OCI-LY1 (cell line): ENCODE data around the gene GABRB3.

Experiments
- H2AFZ ChIP-seq: fragments of 200-600 bp; sonication (generic), shearing (Covaris generic); 2 replicates; pipeline ENCODE4 v1.6.0; 2014; ENCODE audit warnings: antibody characterized with exemption, mild to moderate bottlenecking, low read length
- H3F3A ChIP-seq: fragments of 200-600 bp; sonication (generic), shearing (Covaris generic); 2 replicates; pipeline ENCODE4 v1.6.0; 2014; ENCODE audit warnings: mild to moderate bottlenecking, antibody characterized with exemption, low read length, moderate library complexity; ENCODE audit not compliant: insufficient read depth
- H3K27ac ChIP-seq: fragments of 200-600 bp; sonication (generic); 2 replicates; pipeline ENCODE4 v1.5.1; 2014; ENCODE audit warnings: low read length, mixed run types, mild to moderate bottlenecking, low read depth; ENCODE audit not compliant: poor library complexity, severe bottlenecking
- H3K27me3 ChIP-seq: fragments of 200-600 bp; sonication (generic); 2 replicates; pipeline ENCODE4 v1.6.0; 2014; ENCODE audit warnings: antibody characterized with exemption, mild to moderate bottlenecking, low read length, moderate library complexity; ENCODE audit not compliant: insufficient read depth
- H3K36me3 ChIP-seq: fragments of 200-600 bp; sonication (generic); 2 replicates; pipeline ENCODE4 v1.6.1; 2014; ENCODE audit warnings: mild to moderate bottlenecking, antibody characterized with exemption, low read length, moderate library complexity, mixed read lengths; ENCODE audit not compliant: insufficient read depth
- H3K4me1 ChIP-seq: fragments of 200-600 bp; sonication (generic); 2 replicates; pipeline ENCODE4 v1.5.1; 2014; ENCODE audit warnings: mild to moderate bottlenecking, low read length, moderate library complexity; ENCODE audit not compliant: insufficient read depth, severe bottlenecking
- H3K4me2 ChIP-seq: fragments of 200-600 bp; sonication (generic), shearing (Covaris generic); 2 replicates; pipeline ENCODE4 v1.6.1; 2014; ENCODE audit warnings: low read length
- H3K4me3 ChIP-seq: fragments of 200-600 bp; sonication (generic); 2 replicates; pipeline ENCODE4 v1.5.1; 2014; ENCODE audit warnings: low read length, low read depth, mild to moderate bottlenecking, mixed read lengths; ENCODE audit not compliant: poor library complexity, severe bottlenecking
- H3K79me2 ChIP-seq: fragments of 200-600 bp; shearing (Covaris generic); 2 replicates; pipeline ENCODE4 v1.6.1; 2016; ENCODE audit warnings: mixed run types, low read length, mixed read lengths; ENCODE audit not compliant: insufficient read depth
- H3K9ac ChIP-seq: fragments of 200-600 bp; sonication (generic), shearing (Covaris generic); 2 replicates; pipeline ENCODE4 v1.6.1; 2014; ENCODE audit warnings: mild to moderate bottlenecking, low read length, mixed read lengths
- H3K9me2 ChIP-seq: fragments of 200-600 bp; sonication (generic), shearing (Covaris generic); 2 replicates; pipeline ENCODE4 v1.6.1; 2014; ENCODE audit warnings: low read depth, mild to moderate bottlenecking, low read length, mixed read lengths
- H3K9me3 ChIP-seq: fragments of 200-600 bp; shearing (Covaris generic); 2 replicates; pipeline ENCODE4 v1.6.1; 2014; ENCODE audit warnings: low read length, mixed read lengths
- H4K20me1 ChIP-seq: fragments of 200-600 bp; sonication (generic), shearing (Covaris generic); 2 replicates; pipeline ENCODE4 v1.6.0; 2016; ENCODE audit warnings: mild to moderate bottlenecking, low read length; ENCODE audit not compliant: insufficient read depth
- EZH2 ChIP-seq: fragments of 200-600 bp; sonication (generic), shearing (Covaris generic); IDR thresholded peaks from 2 replicates; pipeline ENCODE4 v1.8.0; 2017; ENCODE audit warnings: borderline replicate concordance, mixed run types, mild to moderate bottlenecking, antibody characterized with exemption, low read length, moderate library complexity, mixed read lengths
- TF ChIP-seq, protein P1 (sequence below): fragments of 200-600 bp; sonication (generic), shearing (Covaris generic); IDR thresholded peaks from 2 replicates; pipeline ENCODE4 v1.5.1; 2017; ENCODE audit warnings: mild to moderate bottlenecking, antibody characterized with exemption, low read length, moderate library complexity, mixed read lengths

GABRB3 gene

DNA sequence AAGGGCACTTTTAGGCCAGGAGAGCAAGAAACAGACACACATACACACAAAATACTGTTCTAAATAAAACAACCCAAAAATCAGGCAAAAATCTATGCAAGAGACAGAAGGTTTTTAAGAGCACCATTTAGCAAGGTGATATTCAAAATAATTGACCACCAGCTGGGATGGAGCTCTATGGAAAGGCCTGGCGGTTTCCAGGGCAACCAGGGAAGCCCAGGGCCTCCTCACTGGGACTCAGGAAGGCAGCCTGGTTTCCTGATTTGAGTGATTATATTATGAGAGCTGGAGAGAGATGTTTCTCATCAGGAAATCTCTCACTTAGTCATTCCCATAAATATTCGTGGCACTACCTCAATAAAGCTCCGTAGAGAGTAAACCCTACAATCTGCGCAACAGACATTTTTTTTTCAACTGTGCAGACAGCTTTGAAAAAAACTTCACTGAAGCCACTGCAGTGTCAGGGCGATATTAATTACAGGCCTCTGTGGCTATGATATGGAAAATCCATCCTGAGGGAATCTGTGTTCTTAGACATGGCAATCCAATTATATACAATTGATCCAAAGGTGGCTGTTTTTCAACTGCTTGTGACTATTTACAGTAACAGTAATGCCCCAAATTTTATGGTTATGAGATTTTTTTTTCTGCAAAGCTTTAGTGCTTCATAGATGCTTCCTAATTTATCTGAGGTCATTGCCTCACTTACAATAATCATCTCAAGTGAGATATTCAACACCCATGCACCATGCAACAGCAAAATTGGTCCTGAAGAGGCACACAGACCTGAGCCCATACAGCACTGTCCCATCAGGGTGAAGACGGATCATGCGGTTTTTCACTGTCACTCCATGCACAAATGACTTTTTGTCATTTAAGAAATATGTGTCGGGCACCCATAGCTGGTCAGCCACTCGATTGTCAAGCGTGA lies 152.1 kb downstream of the GABRB3 start:
- no peaks in the 10 kb centered on the region for H4K20me1 ChIP-seq
- no peak for TF ChIP-seq EZH2
- TF ChIP-seq, protein P1, sequence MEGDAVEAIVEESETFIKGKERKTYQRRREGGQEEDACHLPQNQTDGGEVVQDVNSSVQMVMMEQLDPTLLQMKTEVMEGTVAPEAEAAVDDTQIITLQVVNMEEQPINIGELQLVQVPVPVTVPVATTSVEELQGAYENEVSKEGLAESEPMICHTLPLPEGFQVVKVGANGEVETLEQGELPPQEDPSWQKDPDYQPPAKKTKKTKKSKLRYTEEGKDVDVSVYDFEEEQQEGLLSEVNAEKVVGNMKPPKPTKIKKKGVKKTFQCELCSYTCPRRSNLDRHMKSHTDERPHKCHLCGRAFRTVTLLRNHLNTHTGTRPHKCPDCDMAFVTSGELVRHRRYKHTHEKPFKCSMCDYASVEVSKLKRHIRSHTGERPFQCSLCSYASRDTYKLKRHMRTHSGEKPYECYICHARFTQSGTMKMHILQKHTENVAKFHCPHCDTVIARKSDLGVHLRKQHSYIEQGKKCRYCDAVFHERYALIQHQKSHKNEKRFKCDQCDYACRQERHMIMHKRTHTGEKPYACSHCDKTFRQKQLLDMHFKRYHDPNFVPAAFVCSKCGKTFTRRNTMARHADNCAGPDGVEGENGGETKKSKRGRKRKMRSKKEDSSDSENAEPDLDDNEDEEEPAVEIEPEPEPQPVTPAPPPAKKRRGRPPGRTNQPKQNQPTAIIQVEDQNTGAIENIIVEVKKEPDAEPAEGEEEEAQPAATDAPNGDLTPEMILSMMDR: no peak
- H3K27ac ChIP-seq: no peak overlapping the region
- H3F3A ChIP-seq: no peaks in the 10 kb centered on the region
- H3K4me1 ChIP-seq: no peaks in the 10 kb centered on the region
- H3K79me2 ChIP-seq: no peaks in the 10 kb centered on the region
- H3K9me3 ChIP-seq: no peaks in the 10 kb centered on the region
- no peaks in the 10 kb centered on the region for H3K9me2 ChIP-seq
- H3K4me3 ChIP-seq: no peak overlapping the region
- no peak overlapping the region for H2AFZ ChIP-seq
- H3K4me2 ChIP-seq: no peak overlapping the region
- H3K9ac ChIP-seq: no peak overlapping the region
- H3K36me3 ChIP-seq: no peaks in the 10 kb centered on the region
- no peaks in the 10 kb centered on the region for H3K27me3 ChIP-seq

DNA sequence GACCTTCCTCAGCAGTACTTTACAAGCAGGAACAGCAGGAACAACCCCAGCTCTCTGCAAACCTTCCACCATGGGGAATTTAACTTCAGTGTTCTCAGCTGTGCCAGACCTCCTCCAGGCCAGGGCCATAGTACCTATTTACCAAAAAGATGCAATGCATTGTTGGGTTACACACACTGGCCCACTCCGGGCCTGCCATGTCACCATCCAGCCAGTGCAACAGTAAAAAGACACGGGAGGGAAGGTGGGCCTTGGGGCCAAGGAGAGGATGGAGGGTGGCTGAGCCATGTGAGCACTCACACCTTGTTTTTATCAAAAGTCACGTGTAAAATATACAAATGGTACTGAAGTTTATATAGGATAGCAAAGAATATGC lies 157.0 kb downstream of the GABRB3 start:
- no peak overlapping the region for H3K27ac ChIP-seq
- no peaks in the 10 kb centered on the region for H4K20me1 ChIP-seq
- no peaks in the 10 kb centered on the region for H3K79me2 ChIP-seq
- no peaks in the 10 kb centered on the region for H3K9me2 ChIP-seq
- TF ChIP-seq, protein P1: no peak
- TF ChIP-seq EZH2: no peak
- no peaks in the 10 kb centered on the region for H3K9me3 ChIP-seq
- no peak overlapping the region for H3K4me2 ChIP-seq
- H2AFZ ChIP-seq: no peak overlapping the region
- no peaks in the 10 kb centered on the region for H3F3A ChIP-seq
- H3K36me3 ChIP-seq: no peaks in the 10 kb centered on the region
- H3K9ac ChIP-seq: no peak overlapping the region
- H3K4me1 ChIP-seq: no peaks in the 10 kb centered on the region
- no peaks in the 10 kb centered on the region for H3K27me3 ChIP-seq
- no peak overlapping the region for H3K4me3 ChIP-seq

DNA sequence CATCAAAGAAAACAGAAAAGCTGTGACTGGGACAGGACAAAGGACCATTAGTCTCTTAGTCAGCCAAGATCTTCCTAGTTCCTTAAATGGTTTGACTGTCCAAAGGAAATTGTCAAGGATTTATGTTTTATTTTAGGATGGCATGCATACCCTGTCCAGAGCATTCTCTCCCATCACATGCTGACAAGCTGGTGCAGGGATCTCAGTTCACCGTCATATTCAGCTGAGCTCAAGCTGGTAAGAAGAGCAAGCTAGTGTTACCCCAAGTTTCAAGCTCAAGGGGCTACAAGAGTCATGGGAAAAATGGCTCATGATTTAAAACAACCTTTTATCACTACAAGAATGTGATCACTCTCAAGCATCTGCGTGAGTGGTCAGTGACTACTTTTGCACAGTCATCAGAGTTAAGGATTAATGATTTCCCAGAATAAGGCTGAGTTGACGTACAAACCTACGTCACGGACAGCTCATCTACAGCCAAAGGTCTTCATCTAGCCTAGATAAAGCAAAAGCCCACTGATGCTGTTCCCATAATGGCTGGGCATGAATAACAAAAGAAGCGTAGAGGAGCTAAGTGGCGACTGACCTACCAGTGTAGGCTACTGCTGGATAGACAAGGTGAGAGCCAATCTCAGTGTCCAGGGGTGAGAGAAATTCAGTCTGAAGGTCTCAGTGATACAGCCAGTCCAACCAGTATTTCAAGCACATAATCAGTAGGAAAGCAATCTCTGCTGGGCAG lies 157.5 kb downstream of the GABRB3 start:
- Histone ChIP-seq H3K4me1 (no peaks in the 10 kb centered on the region), H2AFZ (no peak overlapping the region), H3K9ac (no peak overlapping the region), H3K79me2 (no peaks in the 10 kb centered on the region), H4K20me1 (no peaks in the 10 kb centered on the region), H3K9me2 (no peaks in the 10 kb centered on the region), H3K27me3 (no peaks in the 10 kb centered on the region), H3K27ac (no peak overlapping the region), H3K4me3 (no peak overlapping the region), H3K9me3 (no peaks in the 10 kb centered on the region; the same call in 1 of the 2 replicates), H3K4me2 (no peak overlapping the region), H3K36me3 (no peaks in the 10 kb centered on the region), H3F3A (no peaks in the 10 kb centered on the region)
- TF ChIP-seq, protein P1: no peak
- TF ChIP-seq EZH2: no peak
